ENCODE measurements around the gene SLC38A3. TPM values are rescaled to one million over a fixed set of nuclear protein-coding genes. Genes with fewer than 3 reads are reported as not detected.
"Not testable (repeated sequence)": the region's sequence is repeated elsewhere in the genome, so short reads cannot be mapped to it uniquely, and the experiment has no call there.

The SLC38A3 gene
- total and polyA plus RNA-seq, 4 experiments from 2014 or later, result not detected

DNA sequence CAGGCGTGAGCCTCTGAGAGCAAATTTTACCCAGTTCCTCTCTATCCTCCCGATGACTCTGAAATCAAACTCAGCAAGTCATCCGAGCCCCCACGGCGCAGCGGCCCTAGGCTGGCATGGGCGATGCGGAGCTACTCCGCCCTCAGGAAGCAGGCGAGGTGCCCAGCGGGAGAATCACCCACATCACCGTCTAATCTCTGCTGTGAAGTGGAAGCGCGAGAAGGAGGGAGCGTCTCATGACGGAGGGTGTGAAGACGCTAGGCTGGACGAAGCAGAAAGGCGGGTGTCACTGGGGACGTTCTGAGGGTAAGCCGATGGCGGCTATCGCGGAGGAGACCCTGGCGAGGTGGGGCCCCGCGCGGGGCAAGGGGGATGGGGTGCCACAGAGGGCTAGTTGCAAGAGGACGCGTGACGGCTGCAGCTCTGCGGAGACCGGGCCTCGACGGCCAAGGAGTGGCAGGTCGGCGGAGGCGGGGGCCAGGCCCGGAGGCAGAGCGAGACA, 21.9 kb downstream of the SLC38A3 start:
- intact Hi-C loops (cut with micrococcal nuclease), result loop anchor here (1.0 to 2.0 kb wide), 7 partner anchors 11 to 106 kb away; no protein-coding TSS in a partner anchor
- Mint-ChIP-seq H3K27me3 (peaks cover 0 to 2% of the 10 kb centered on the region in 2 donors), H3K4me1 (peaks cover 15 to 39% (median 30%) of the 10 kb centered on the region in 4 donors), H3K36me3 (peaks cover 0 to 3% of the 10 kb centered on the region in 2 donors), H3K27ac (peak overlapping the region; percentile 76 to 95 (median 94)), H3K9me3 (peaks cover 0 to 1% (median 0%) of the 10 kb centered on the region in 8 donors), H3K4me3 (peak overlapping the region; percentile 88 to 99 (median 92))
- H3K4me3 ChIP-seq (ENCODE audit: low read length in 2 of 2), result peak overlapping the region; percentile 55 to 87
- H3K36me3 ChIP-seq (ENCODE audit: insufficient read depth, low read length), result no peaks in the 10 kb centered on the region
- peak overlapping the region; percentile 59 for H3K27ac ChIP-seq (ENCODE audit: low read depth, low read length)
- CTCF ChIA-PET (ENCODE audit: partially characterized antibody), result interaction anchor here (0.7 to 11.5 kb wide), 16 partner anchors 11 to 526 kb away, joined by 3 to 238 read pairs (median 8); partner anchors contain the start of genes GNAI2, GNAT1, HYAL3 and NAA80
- peaks cover 18% of the 10 kb centered on the region for H3K4me1 ChIP-seq (ENCODE audit: insufficient read depth, low read length)
- POLR2A ChIA-PET (ENCODE audit: partially characterized antibody), result interaction anchor here (0.7 to 7.4 kb wide), 14 partner anchors 10 to 506 kb away, joined by 3 to 150 read pairs (median 4); partner anchors contain the start of genes GNAI2 and IFRD2
- no peaks in the 10 kb centered on the region for H3K9me3 ChIP-seq (ENCODE audit: control insufficient read depth in 1 of 2, low read length in 2 of 2)
- no peaks in the 10 kb centered on the region for H3K27me3 ChIP-seq (ENCODE audit: insufficient read depth, low read length)
- peak in 1 of 5 donors; percentile 50 for DNase-seq

DNA sequence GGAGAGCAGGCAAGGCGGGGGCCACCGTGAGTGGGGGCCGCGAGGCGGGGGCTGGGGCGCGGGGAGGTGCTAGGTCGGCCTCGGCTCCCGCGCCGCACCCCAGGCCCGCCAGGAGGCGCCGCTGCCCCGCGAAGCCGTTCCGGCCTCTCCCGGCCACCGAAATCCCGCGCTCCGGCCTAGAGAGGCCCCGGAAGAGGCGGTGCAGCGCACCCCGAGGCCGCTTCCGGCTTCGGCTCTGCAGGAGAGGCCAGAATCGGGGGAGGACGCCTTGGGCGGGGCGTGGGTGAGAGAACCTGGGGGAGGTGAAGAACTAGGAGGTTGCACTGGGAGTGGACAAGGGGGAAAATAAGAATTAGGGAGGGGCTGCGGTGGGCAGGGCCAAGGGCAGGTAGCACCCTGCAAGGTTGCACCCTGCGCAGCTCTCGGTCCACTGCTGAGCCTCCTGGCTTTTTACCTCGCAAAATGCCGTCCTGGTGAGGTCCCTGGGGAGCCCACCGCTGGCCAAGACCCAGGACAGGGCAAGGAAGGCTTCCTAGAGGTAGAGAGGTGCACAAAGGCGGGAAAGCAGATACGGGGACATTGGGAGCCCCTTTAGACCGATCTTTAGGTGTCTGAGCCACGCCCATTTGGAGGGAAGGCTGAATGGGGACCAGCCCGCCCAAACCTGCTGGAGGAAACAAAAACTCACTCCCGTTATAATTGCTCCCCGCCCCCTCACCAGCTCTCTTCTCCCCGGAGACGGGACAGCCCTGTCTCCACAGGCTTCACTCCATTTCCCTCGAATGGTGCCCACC, 22.5 kb downstream of the SLC38A3 start:
- no peaks in the 10 kb centered on the region for H3K27me3 ChIP-seq (ENCODE audit: insufficient read depth, low read length)
- peak overlapping the region; percentile 92 to 96 (median 95) for H3K27ac Mint-ChIP-seq
- peaks cover 0 to 1% (median 0%) of the 10 kb centered on the region in 8 donors for H3K9me3 Mint-ChIP-seq
- H3K36me3 ChIP-seq (ENCODE audit: insufficient read depth, low read length), result no peaks in the 10 kb centered on the region
- POLR2A ChIA-PET (ENCODE audit: partially characterized antibody), result interaction anchor here (0.8 to 7.4 kb wide), 12 partner anchors 9 to 107 kb away, joined by 3 to 150 read pairs (median 6); partner anchors contain the start of genes GNAI2 and IFRD2
- H3K27ac ChIP-seq (ENCODE audit: low read depth, low read length), result peak overlapping the region; percentile 59
- H3K4me1 ChIP-seq (ENCODE audit: insufficient read depth, low read length), result peaks cover 18% of the 10 kb centered on the region
- CTCF ChIA-PET (ENCODE audit: partially characterized antibody), result interaction anchor here (0.7 to 11.5 kb wide), 13 partner anchors 11 to 106 kb away, joined by 3 to 238 read pairs (median 11); partner anchors contain the start of genes GNAI2, GNAT1, SEMA3B and SLC38A3
- no peaks in the 10 kb centered on the region for H3K9me3 ChIP-seq (ENCODE audit: control insufficient read depth in 1 of 2, low read length in 2 of 2)
- intact Hi-C loops (cut with micrococcal nuclease), result loop anchor here (1.0 to 2.0 kb wide), 5 partner anchors 11 to 93 kb away; no protein-coding TSS in a partner anchor
- peaks cover 0 to 2% of the 10 kb centered on the region in 2 donors for H3K27me3 Mint-ChIP-seq
- peak overlapping the region; percentile 79 to 87 for H3K4me3 ChIP-seq (ENCODE audit: low read length in 2 of 2)
- H3K4me3 Mint-ChIP-seq, result peak overlapping the region; percentile 89 to 99 (median 94)
- DNase-seq, result peak; percentile 90 to 92 (median 91)
- peaks cover 15 to 39% (median 30%) of the 10 kb centered on the region in 4 donors for H3K4me1 Mint-ChIP-seq
- peaks cover 0 to 3% of the 10 kb centered on the region in 2 donors for H3K36me3 Mint-ChIP-seq

DNA sequence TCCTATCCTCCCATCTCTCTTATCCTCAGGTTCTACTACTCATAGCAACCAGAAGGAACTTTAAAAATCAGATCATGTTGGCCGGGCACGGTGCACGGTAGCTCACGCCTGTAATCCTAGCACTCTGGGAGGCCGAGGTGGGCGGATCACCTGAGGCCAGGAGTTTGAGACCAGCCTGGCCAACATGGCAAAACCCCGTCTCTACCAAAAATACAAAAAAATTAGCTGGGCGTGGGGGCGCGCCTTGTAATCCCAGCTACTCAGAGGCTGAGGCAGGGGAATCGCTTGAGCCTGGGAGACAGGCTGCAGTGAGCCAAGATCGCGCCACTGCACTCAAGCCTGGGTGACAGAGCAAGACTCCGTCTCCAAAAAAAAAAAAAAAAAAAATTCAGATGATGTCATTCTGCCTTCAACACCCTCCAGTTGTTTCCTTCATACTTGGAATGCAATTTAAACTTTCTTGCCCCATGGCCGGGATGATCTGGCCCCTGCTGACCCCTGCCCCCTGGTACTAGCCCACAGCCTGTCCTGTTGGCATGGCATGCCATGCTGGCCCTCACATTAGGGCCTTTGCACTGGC, 23.2 kb downstream of the SLC38A3 start:
- Mint-ChIP-seq H3K4me1 (peaks cover 15 to 39% (median 31%) of the 10 kb centered on the region in 4 donors), H3K4me3 (peak overlapping the region; percentile 89 to 96 (median 94)), H3K27ac (peak overlapping the region; percentile 92 to 96 (median 95))
- H3K27me3 Mint-ChIP-seq; H3K27me3 ChIP-seq (ENCODE audit: insufficient read depth, low read length); intact Hi-C loops (cut with micrococcal nuclease); H3K36me3 ChIP-seq (ENCODE audit: insufficient read depth, low read length); H3K9me3 ChIP-seq (ENCODE audit: control insufficient read depth in 1 of 2, low read length in 2 of 2); H3K9me3 Mint-ChIP-seq; DNase-seq; H3K36me3 Mint-ChIP-seq: not testable (repeated sequence)
- Histone ChIP-seq H3K4me3 (ENCODE audit: low read length in 2 of 2) (peak overlapping the region in 1 of 2 donors; percentile 87), H3K4me1 (ENCODE audit: insufficient read depth, low read length) (peaks cover 18% of the 10 kb centered on the region), H3K27ac (ENCODE audit: low read depth, low read length) (peak overlapping the region; percentile 59)
- POLR2A ChIA-PET (ENCODE audit: partially characterized antibody), result interaction anchor here (0.8 to 7.4 kb wide), 7 partner anchors 8 to 64 kb away, joined by 3 to 150 read pairs (median 10); partner anchors contain the start of genes GNAI2 and IFRD2
- CTCF ChIA-PET (ENCODE audit: partially characterized antibody), result interaction anchor here (0.7 to 11.5 kb wide), 10 partner anchors 11 to 1988 kb away, joined by 3 to 238 read pairs (median 8); partner anchors contain the start of genes GNAI2 and GNAT1

DNA sequence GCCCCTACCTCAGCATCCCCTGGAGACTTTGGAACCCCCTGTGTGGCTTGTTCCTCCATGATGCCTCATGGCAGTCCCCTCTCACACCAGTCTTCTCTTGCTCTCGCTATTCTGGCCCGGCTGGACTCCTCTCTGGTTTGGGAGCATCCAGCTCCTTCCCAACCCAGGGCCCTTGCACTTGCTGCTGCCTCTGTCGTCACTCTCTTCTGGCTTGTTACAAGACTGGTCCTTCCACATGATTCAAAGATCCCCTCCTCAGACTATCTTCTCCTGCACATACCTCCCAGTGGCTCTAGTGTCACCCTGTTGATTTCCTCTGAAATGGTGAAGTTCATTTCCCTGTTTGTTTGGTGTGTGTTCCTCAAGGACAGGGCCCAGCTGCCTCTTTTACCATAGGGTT, 24.4 kb downstream of the SLC38A3 start:
- Histone ChIP-seq H3K27ac (ENCODE audit: low read depth, low read length) (no peak overlapping the region), H3K27me3 (ENCODE audit: insufficient read depth, low read length) (no peaks in the 10 kb centered on the region)
- intact Hi-C loops (cut with micrococcal nuclease), result no loop called here

DNA sequence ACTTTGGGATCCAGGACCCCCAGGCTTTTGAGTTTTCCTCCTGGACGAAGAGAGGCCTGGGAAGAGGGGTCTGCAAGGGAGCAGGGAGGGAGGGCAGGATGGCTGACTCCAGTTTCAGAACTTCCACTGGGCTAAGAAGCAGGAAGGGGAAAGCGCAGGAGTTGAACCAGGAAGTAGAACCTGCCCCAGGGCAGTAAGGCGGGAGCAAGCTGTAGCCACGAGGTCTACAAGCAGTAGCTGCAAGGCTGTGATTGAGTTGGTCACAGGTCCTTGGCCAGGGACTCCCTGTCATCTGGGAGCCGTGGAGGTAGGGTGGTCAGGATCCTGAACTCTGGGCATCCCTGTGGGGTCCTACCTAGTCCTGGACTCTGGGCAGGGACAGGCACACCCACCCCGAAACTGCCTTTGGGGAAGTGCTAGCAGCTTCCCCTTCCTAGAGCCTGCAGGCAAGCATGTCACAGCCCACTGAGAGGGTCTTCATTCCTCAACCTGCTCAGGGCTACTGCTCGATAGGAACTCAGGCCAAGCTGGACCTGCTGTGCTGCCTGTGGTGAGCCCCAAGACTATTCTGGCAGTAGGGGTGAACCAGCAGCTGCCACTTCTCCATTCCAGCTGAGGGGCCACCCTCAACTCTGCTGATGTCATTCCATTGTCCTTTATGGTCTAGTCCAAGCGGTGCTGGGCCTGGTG, 25.2 kb downstream of the SLC38A3 start:
- Mint-ChIP-seq H3K36me3 (peaks cover 0 to 3% of the 10 kb centered on the region in 2 donors), H3K27me3 (no peaks in the 10 kb centered on the region), H3K27ac (peak overlapping the region in 1 of 7 donors; percentile 68), H3K9me3 (peaks cover 0 to 1% (median 0%) of the 10 kb centered on the region in 8 donors), H3K4me3 (no peak overlapping the region), H3K4me1 (peaks cover 17 to 45% (median 34%) of the 10 kb centered on the region in 4 donors)
- Histone ChIP-seq H3K27ac (ENCODE audit: low read depth, low read length) (no peak overlapping the region), H3K36me3 (ENCODE audit: insufficient read depth, low read length) (no peaks in the 10 kb centered on the region), H3K4me1 (ENCODE audit: insufficient read depth, low read length) (peaks cover 25% of the 10 kb centered on the region), H3K4me3 (ENCODE audit: low read length in 2 of 2) (no peak overlapping the region), H3K9me3 (ENCODE audit: control insufficient read depth in 1 of 2, low read length in 2 of 2) (no peaks in the 10 kb centered on the region), H3K27me3 (ENCODE audit: insufficient read depth, low read length) (no peaks in the 10 kb centered on the region)
- CTCF ChIA-PET (ENCODE audit: partially characterized antibody), result interaction anchor here (1.0 to 11.5 kb wide), 6 partner anchors 9 to 68 kb away, joined by 3 to 238 read pairs (median 69); partner anchors contain the start of genes GNAI2 and GNAT1
- DNase-seq, result no peak
- POLR2A ChIA-PET (ENCODE audit: partially characterized antibody), result interaction anchor here (0.7 to 7.4 kb wide), 3 partner anchors 13 to 108 kb away, joined by 3 to 150 read pairs (median 3); no protein-coding TSS in a partner anchor
- intact Hi-C loops (cut with micrococcal nuclease), result no loop called here

More for the DNA sequence above, 24.4 kb downstream of the SLC38A3 start:
- H3K4me3 Mint-ChIP-seq, result peak overlapping the region in 6 of 8 donors; percentile 8 to 68 (median 46)
- no peak overlapping the region for H3K4me3 ChIP-seq (ENCODE audit: low read length in 2 of 2)
- H3K27ac Mint-ChIP-seq, result peak overlapping the region in 2 of 7 donors; percentile 56 to 83
- H3K9me3 Mint-ChIP-seq, result peaks cover 0 to 1% (median 0%) of the 10 kb centered on the region in 8 donors
- peaks cover 17 to 43% (median 34%) of the 10 kb centered on the region in 4 donors for H3K4me1 Mint-ChIP-seq
- DNase-seq, result no peak
- POLR2A ChIA-PET (ENCODE audit: partially characterized antibody), result interaction anchor here (2.2 to 7.4 kb wide), 2 partner anchors 14 to 63 kb away, joined by 10 to 150 read pairs; partner anchors contain the start of gene IFRD2
- H3K27me3 Mint-ChIP-seq, result no peaks in the 10 kb centered on the region
- H3K36me3 ChIP-seq (ENCODE audit: insufficient read depth, low read length), result no peaks in the 10 kb centered on the region
- peaks cover 0 to 3% of the 10 kb centered on the region in 2 donors for H3K36me3 Mint-ChIP-seq
- peaks cover 18% of the 10 kb centered on the region for H3K4me1 ChIP-seq (ENCODE audit: insufficient read depth, low read length)
- CTCF ChIA-PET (ENCODE audit: partially characterized antibody), result interaction anchor here (0.8 to 11.5 kb wide), 10 partner anchors 10 to 69 kb away, joined by 3 to 238 read pairs (median 5); partner anchors contain the start of genes GNAI2 and GNAT1
- no peaks in the 10 kb centered on the region for H3K9me3 ChIP-seq (ENCODE audit: control insufficient read depth in 1 of 2, low read length in 2 of 2)

DNA sequence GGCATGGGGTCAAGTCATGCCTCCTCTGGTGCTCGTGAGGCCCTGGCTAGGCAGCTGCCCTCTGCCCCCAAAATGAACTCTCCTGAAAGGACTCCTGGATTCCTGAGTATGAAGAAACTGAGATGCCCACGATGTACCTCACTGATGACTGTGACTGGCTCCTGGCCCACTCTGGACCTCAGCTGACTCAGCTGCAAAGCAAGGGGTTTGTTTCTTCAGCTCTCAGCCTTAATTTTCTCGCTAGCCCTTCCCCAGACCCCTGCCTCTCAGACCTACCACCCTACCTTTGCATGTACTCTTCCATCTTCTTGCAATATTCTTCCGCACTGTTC, 25.7 kb downstream of the SLC38A3 start:
- Histone ChIP-seq H3K27ac (ENCODE audit: low read depth, low read length) (no peak overlapping the region), H3K4me3 (ENCODE audit: low read length in 2 of 2) (no peak overlapping the region), H3K27me3 (ENCODE audit: insufficient read depth, low read length) (no peaks in the 10 kb centered on the region), H3K4me1 (ENCODE audit: insufficient read depth, low read length) (peaks cover 29% of the 10 kb centered on the region), H3K36me3 (ENCODE audit: insufficient read depth, low read length) (no peaks in the 10 kb centered on the region), H3K9me3 (ENCODE audit: control insufficient read depth in 1 of 2, low read length in 2 of 2) (no peaks in the 10 kb centered on the region)
- ChIA-PET POLR2A (ENCODE audit: partially characterized antibody) (interaction anchor here (0.7 to 7.4 kb wide), 3 partner anchors 13 to 107 kb away, joined by 3 to 150 read pairs (median 3); no protein-coding TSS in a partner anchor), CTCF (ENCODE audit: partially characterized antibody) (interaction anchor here (1.1 to 11.5 kb wide), 4 partner anchors 9 to 68 kb away, joined by 3 to 238 read pairs (median 172); partner anchors contain the start of genes GNAI2 and GNAT1)
- intact Hi-C loops (cut with micrococcal nuclease), result no loop called here
- DNase-seq, result no peak
- no peaks in the 10 kb centered on the region for H3K27me3 Mint-ChIP-seq
- peaks cover 0 to 1% (median 0%) of the 10 kb centered on the region in 8 donors for H3K9me3 Mint-ChIP-seq
- peaks cover 21 to 48% (median 36%) of the 10 kb centered on the region in 4 donors for H3K4me1 Mint-ChIP-seq
- peak overlapping the region in 1 of 8 donors; percentile 12 for H3K4me3 Mint-ChIP-seq
- peak overlapping the region in 1 of 7 donors; percentile 68 for H3K27ac Mint-ChIP-seq
- H3K36me3 Mint-ChIP-seq, result peaks cover 0 to 3% of the 10 kb centered on the region in 2 donors
